Natural killer cell treated with Interleukin-12 subunit alpha and Interleukin-12 subunit beta and Interleukin-15 and Interleukin-18, amount 100 ng/mL, for 72 hours (primary cell): ENCODE measurements around the gene MT1HL1. TPM values are rescaled to one million over a fixed set of nuclear protein-coding genes. Genes with fewer than 3 reads are reported as not detected.
A peak's percentile ranks its signal among the peaks of the same experiment; 100 is the strongest.

ENCODE experiments used
- ATAC-seq, 2 donors: fragments of 150-1000 bp; cut with Tn5 transposase in 1 of 2; sonication (Bioruptor Pico), chemical (Tn5 transposase) in 1 of 2; 2 replicates each; pipeline ENCODE4 v1.10.0; 2021
- DNase-seq: peaks from one replicate; pipeline ENCODE4 v3.0.0; 2022; ENCODE audit warnings: low spot score
- H3K27ac Mint-ChIP-seq, 2 donors: 1 replicate in 1 of 2; 2 replicates in 1 of 2; pipeline ENCODE4 v1.8.0; 2022; ENCODE audit warnings: mixed read lengths in 2 of 2, mild to moderate bottlenecking in 1 of 2, moderate library complexity in 1 of 2
- H3K27me3 Mint-ChIP-seq, 2 donors: 1 replicate in 1 of 2; 2 replicates in 1 of 2; pipeline ENCODE4 v1.8.0; 2022; ENCODE audit warnings: mixed read lengths in 2 of 2
- H3K36me3 Mint-ChIP-seq: one replicate; pipeline ENCODE4 v1.8.0; 2022; ENCODE audit warnings: mixed read lengths
- H3K4me1 Mint-ChIP-seq, 2 donors: 1 replicate in 1 of 2; 2 replicates in 1 of 2; pipeline ENCODE4 v1.8.0; 2022; ENCODE audit warnings: low read depth in 2 of 2, mixed read lengths in 2 of 2, mild to moderate bottlenecking in 1 of 2
- H3K4me3 Mint-ChIP-seq: one replicate; pipeline ENCODE4 v1.8.0; 2022; ENCODE audit warnings: mixed read lengths
- H3K9me3 Mint-ChIP-seq: 2 replicates; pipeline ENCODE4 v1.8.0; 2022; ENCODE audit warnings: mixed read lengths
- total RNA-seq, 2 donors: library from RNA; stranded (reverse); gene quantifications; one replicate each; pipeline ENCODE4 v1.2.3, GENCODE V29; 2022

MT1HL1 gene
- not detected for total RNA-seq

- H3K36me3 Mint-ChIP-seq = no peaks in the 10 kb centered on the region
- H3K27ac Mint-ChIP-seq = no peak within 1 kb of the TSS
- ATAC-seq (no peak), DNase-seq (no peak)
- H3K27me3 Mint-ChIP-seq = peaks cover 2 to 6% of the 10 kb centered on the region in 2 donors
- no peaks in the 10 kb centered on the region for H3K9me3 Mint-ChIP-seq
- H3K4me1 Mint-ChIP-seq = no peaks in the 10 kb centered on the region
- H3K4me3 Mint-ChIP-seq = no peak within 1 kb of the TSS
Measured at GRCh38 chr1:237004116-237004515, at the start of gene MT1HL1. Gene MT1HL1, minus strand, starts transcription at chr1:237004441. Its CDS starts 69 bp downstream, at chr1:237004372.

- H3K36me3 Mint-ChIP-seq = no peaks in the 10 kb centered on the region
- peaks cover 6 to 12% of the 10 kb centered on the region in 2 donors for H3K27me3 Mint-ChIP-seq
- no peak for DNase-seq
- no peak overlapping the region for H3K27ac Mint-ChIP-seq
- no peak for ATAC-seq
- H3K4me3 Mint-ChIP-seq = no peak overlapping the region
- H3K4me1 Mint-ChIP-seq = no peaks in the 10 kb centered on the region
- no peaks in the 10 kb centered on the region for H3K9me3 Mint-ChIP-seq
Measured at GRCh38 chr1:237050915-237051314, 46.7 kb upstream of the MT1HL1 start.

- Mint-ChIP-seq H3K36me3 (no peaks in the 10 kb centered on the region), H3K4me3 (no peak overlapping the region), H3K27me3 (peaks cover 8 to 12% of the 10 kb centered on the region in 2 donors), H3K27ac (no peak overlapping the region), H3K4me1 (no peaks in the 10 kb centered on the region), H3K9me3 (no peaks in the 10 kb centered on the region)
- ATAC-seq = no peak
- DNase-seq = no peak
Measured at GRCh38 chr1:237050185-237050584, 45.9 kb upstream of the MT1HL1 start.

- ATAC-seq (no peak), DNase-seq (no peak)
- no peaks in the 10 kb centered on the region for H3K36me3 Mint-ChIP-seq
- peaks cover 7 to 12% of the 10 kb centered on the region in 2 donors for H3K27me3 Mint-ChIP-seq
- H3K4me1 Mint-ChIP-seq = no peaks in the 10 kb centered on the region
- no peaks in the 10 kb centered on the region for H3K9me3 Mint-ChIP-seq
- no peak overlapping the region for H3K4me3 Mint-ChIP-seq
- no peak overlapping the region for H3K27ac Mint-ChIP-seq
Measured at GRCh38 chr1:237048803-237049202, 44.6 kb upstream of the MT1HL1 start.

- Mint-ChIP-seq H3K9me3 (no peaks in the 10 kb centered on the region), H3K27me3 (peaks cover 20 to 25% of the 10 kb centered on the region in 2 donors), H3K27ac (no peak overlapping the region), H3K36me3 (peaks cover 4% of the 10 kb centered on the region), H3K4me1 (peaks cover 3 to 4% of the 10 kb centered on the region in 2 donors), H3K4me3 (no peak overlapping the region)
- ATAC-seq (no peak), DNase-seq (no peak)
Measured at GRCh38 chr1:237045278-237046016, 41.2 kb upstream of the MT1HL1 start.

GRCh38 chr1:237043846-237044636 is 39.8 kb upstream of the MT1HL1 start:
- Mint-ChIP-seq H3K4me1 (peaks cover 3 to 4% of the 10 kb centered on the region in 2 donors), H3K9me3 (no peaks in the 10 kb centered on the region), H3K4me3 (no peak overlapping the region), H3K27me3 (peaks cover 18 to 26% of the 10 kb centered on the region in 2 donors), H3K36me3 (peaks cover 4% of the 10 kb centered on the region), H3K27ac (no peak overlapping the region)
- DNase-seq = no peak
- ATAC-seq = no peak

- Mint-ChIP-seq H3K27me3 (peaks cover 18 to 26% of the 10 kb centered on the region in 2 donors), H3K36me3 (peaks cover 4% of the 10 kb centered on the region), H3K4me3 (no peak overlapping the region), H3K27ac (no peak overlapping the region), H3K4me1 (peaks cover 3 to 4% of the 10 kb centered on the region in 2 donors), H3K9me3 (no peaks in the 10 kb centered on the region)
- DNase-seq (no peak), ATAC-seq (peak in 1 of 2 donors; percentile 50)
Measured at GRCh38 chr1:237042892-237043576, 38.8 kb upstream of the MT1HL1 start.

- ATAC-seq (peak in 1 of 2 donors; percentile 50), DNase-seq (no peak)
Measured at GRCh38 chr1:237042526-237042891, 38.3 kb upstream of the MT1HL1 start.

GRCh38 chr1:237041795-237042525 is 37.7 kb upstream of the MT1HL1 start, which contains the start of gene RYR2:
Gene RYR2, plus strand, starts transcription at chr1:237042184. Its CDS starts 338 bp downstream, at chr1:237042522.
- Mint-ChIP-seq H3K4me3 (no peak within 1 kb of the TSS), H3K36me3 (peaks cover 4% of the 10 kb centered on the region), H3K9me3 (no peaks in the 10 kb centered on the region), H3K27ac (no peak within 1 kb of the TSS), H3K27me3 (peaks cover 18 to 26% of the 10 kb centered on the region in 2 donors), H3K4me1 (peaks cover 3 to 4% of the 10 kb centered on the region in 2 donors)
- ATAC-seq (no peak), DNase-seq (no peak)

More at GRCh38 chr1:237042526-237042891, 38.3 kb upstream of the MT1HL1 start:
- Mint-ChIP-seq H3K36me3 (peaks cover 4% of the 10 kb centered on the region), H3K4me3 (no peak overlapping the region), H3K27ac (no peak overlapping the region), H3K4me1 (peaks cover 3 to 4% of the 10 kb centered on the region in 2 donors), H3K9me3 (no peaks in the 10 kb centered on the region), H3K27me3 (peaks cover 18 to 26% of the 10 kb centered on the region in 2 donors)

- Mint-ChIP-seq H3K4me3 (no peak overlapping the region), H3K9me3 (no peaks in the 10 kb centered on the region), H3K4me1 (peaks cover 3 to 4% of the 10 kb centered on the region in 2 donors), H3K27ac (no peak overlapping the region), H3K36me3 (peaks cover 4% of the 10 kb centered on the region), H3K27me3 (peaks cover 18 to 26% of the 10 kb centered on the region in 2 donors)
- no peak for ATAC-seq
- DNase-seq = no peak
Measured at GRCh38 chr1:237041461-237041794, 37.2 kb upstream of the MT1HL1 start.

GRCh38 chr1:237040823-237041222 is 36.6 kb upstream of the MT1HL1 start:
- ATAC-seq = no peak
- Mint-ChIP-seq H3K27me3 (peaks cover 18 to 26% of the 10 kb centered on the region in 2 donors), H3K4me3 (no peak overlapping the region), H3K4me1 (peaks cover 3 to 4% of the 10 kb centered on the region in 2 donors), H3K27ac (no peak overlapping the region), H3K36me3 (peaks cover 4% of the 10 kb centered on the region), H3K9me3 (no peaks in the 10 kb centered on the region)
- DNase-seq = no peak

GRCh38 chr1:237038211-237038610 is 34.0 kb upstream of the MT1HL1 start:
- ATAC-seq (no peak), DNase-seq (no peak)
- no peaks in the 10 kb centered on the region for H3K9me3 Mint-ChIP-seq
- no peak overlapping the region for H3K27ac Mint-ChIP-seq
- H3K27me3 Mint-ChIP-seq = peaks cover 14 to 18% of the 10 kb centered on the region in 2 donors
- no peak overlapping the region for H3K4me3 Mint-ChIP-seq
- H3K4me1 Mint-ChIP-seq = peaks cover 3 to 4% of the 10 kb centered on the region in 2 donors
- H3K36me3 Mint-ChIP-seq = no peaks in the 10 kb centered on the region

GRCh38 chr1:237035759-237036158 is 31.5 kb upstream of the MT1HL1 start:
- Mint-ChIP-seq H3K27ac (no peak overlapping the region), H3K36me3 (no peaks in the 10 kb centered on the region)

More at GRCh38 chr1:237035759-237036158, 31.5 kb upstream of the MT1HL1 start:
- ATAC-seq (no peak), DNase-seq (no peak)
- no peaks in the 10 kb centered on the region for H3K9me3 Mint-ChIP-seq
- H3K4me3 Mint-ChIP-seq = no peak overlapping the region
- no peaks in the 10 kb centered on the region for H3K4me1 Mint-ChIP-seq
- peaks cover 7% of the 10 kb centered on the region in 2 donors for H3K27me3 Mint-ChIP-seq
